OCI-M1 (cell line): ENCODE measurements around the gene ITGA7.
A peak's percentile ranks its signal among the peaks of the same experiment; 100 is the strongest.

Experiments
- DNase-seq: peaks from one replicate; lab custom pipeline; 2025; lab: John Stamatoyannopoulos, UW

The ITGA7 gene

GRCh38 chr12:55718624-55719275 is 11.0 kb upstream of the ITGA7 start:
- no peak for DNase-seq

- DNase-seq: no peak
These were observed 10.3 kb upstream of the ITGA7 start for GRCh38 chr12:55718015-55718414.

- DNase-seq: no peak
These were observed 9.6 kb upstream of the ITGA7 start for GRCh38 chr12:55717011-55718007.

DNA sequence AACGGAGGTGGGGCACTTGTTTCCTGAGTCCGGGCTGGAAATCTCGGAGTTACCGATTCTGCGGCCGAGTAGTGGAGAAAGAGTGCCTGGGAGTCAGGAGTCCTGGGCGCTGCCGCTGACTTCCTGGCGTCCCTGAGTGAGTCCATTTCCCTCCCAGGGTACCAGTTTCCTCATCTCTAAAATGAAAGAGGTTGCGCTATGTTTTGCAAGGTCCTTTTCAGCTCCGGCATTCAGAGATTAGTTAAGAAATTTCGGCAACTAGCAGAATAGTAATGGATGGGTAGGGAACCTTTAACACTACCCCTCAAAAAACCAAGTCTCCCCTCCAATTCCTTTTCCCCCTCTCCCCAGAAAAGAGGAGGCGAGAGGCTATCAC is 8.9 kb upstream of the ITGA7 start:
- DNase-seq: no peak

DNA sequence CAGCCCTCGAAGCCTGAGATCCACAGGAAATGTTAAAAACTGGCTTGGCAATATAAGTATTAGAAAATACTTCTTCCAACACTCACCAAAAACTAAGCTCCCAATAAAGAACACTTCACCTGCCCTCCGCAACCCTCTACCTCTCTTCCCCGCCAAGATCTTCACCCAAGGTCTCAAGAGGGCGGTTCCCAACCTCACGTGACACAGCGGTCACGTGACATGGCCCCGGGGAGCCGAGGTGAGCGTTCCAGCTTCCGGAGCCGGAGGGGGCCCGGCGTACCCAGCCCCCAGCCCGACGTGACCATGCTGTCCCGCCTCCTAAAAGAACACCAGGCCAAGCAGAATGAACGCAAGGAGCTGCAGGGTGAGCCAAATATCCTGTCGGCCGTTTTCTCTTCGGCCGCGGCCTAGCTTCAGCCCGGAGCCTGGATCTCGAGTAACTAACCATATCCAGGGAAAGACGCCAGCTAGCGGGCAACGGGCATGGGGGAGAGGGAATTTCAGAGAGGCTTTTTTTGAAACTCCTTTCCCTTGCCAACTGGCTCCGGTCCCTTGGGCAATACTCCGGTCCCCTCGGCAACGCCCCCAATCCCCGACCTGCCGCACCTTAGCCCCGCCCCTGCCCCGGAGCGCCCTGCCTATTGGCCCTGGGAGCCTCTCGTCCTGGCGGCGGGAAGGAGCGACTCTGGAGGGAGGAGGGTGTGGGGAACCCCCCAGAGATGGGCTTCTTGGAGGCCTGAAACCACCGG is 8.3 kb upstream of the ITGA7 start, which contains the start of gene BLOC1S1:
BLOC1S1 (plus strand) TSS at position 214 of the 749 bp plus-strand sequence; CDS start at position 220, 6 bp downstream.
- peak; percentile 95 for DNase-seq

GRCh38 chr12:55715169-55715764 is 7.6 kb upstream of the ITGA7 start:
- no peak for DNase-seq

- no peak for DNase-seq
These were observed 6.0 kb upstream of the ITGA7 start for GRCh38 chr12:55713721-55714120.

DNA sequence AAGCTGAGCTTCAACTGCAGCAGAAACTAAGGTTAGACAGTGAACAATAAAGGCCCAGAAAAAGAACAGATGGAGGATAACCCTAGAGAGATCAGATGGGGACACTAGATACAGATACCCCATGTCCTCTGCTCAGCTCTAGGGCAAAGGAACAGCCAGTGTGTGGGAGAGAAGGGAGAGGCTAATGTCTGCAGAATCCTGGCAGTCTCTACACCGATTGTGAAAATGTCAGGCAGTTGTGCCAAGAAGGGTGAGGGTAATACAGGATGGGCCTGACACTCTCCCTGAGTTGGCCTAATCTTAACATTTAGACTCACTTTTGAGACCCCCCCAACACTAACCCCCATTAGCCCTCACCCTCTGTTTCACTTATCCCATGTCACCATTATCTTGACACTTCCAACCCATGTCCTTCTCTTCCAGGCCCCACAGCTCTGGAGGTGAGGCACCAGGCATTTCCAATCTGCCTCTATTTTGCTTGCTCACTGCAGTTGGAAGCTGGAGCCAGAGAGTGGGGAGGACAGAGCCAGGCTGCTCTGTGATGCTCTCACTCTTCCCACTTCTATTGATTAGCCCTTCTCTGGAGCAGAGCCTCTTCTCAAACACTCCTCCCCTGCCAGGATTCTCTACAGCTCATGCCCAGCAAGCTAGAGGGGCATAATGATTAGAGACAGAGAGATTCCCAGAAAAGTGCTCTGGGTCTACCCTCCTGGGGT is 5.2 kb upstream of the ITGA7 start:
- DNase-seq: no peak

GRCh38 chr12:55711786-55712553 is 4.3 kb upstream of the ITGA7 start:
- no peak for DNase-seq

DNA sequence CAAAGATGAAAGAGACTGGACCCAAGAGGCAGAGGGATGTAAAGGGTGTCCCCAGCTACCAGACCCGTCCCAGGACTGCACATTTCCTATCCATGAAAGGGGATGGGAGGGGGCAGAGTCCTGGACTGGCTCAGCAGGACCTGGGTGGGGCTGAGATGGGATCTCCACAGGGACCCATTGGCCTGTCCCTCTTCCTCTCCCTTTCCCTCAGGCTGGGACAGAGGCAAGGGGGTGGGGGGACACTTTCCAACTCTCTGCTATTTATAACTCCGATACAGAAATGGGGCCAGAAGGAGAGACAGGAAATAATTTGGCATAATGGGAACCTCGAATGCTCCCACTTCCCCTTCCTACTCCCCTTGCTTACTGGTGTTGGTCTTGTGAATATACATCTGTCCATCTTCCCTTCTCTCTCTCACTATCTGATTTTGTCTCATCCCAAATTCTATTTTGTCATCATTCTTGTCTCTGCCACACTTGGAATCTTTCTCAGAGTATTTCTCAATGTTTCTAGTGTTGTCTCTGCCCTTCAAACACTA is 1.1 kb upstream of the ITGA7 start:
- no peak for DNase-seq

DNA sequence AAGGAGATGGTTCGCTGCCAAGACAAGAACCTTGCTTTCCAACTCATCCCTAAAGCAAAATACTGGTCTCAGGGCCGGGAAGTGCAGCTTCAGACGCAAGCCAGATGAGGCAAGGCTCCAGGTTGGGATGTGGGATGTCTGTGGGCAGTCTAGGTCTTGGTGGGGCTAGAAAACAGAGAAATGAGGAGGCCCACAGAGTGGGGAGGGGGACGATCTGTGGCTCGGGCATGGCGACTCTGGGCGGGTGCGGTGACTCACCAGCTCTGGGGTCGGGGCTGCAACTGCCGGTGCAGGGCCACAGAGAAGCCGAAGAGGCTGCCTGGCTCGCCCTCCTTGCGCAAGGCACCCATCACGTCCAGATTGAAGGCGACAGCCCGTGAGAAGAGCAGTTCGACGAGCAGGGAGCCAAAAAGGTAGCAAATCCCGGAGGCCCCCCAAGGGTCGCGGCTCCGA is 459 bp downstream of the ITGA7 start:
- DNase-seq: no peak

- DNase-seq: no peak
These were observed 1.0 kb downstream of the ITGA7 start for GRCh38 chr12:55706568-55707218.

- peak; percentile 41 for DNase-seq
These were observed 1.8 kb downstream of the ITGA7 start for GRCh38 chr12:55705782-55706402.

- DNase-seq: no peak
These were observed 2.6 kb downstream of the ITGA7 start for GRCh38 chr12:55704824-55705718.

- DNase-seq: no peak
These were observed 3.6 kb downstream of the ITGA7 start for GRCh38 chr12:55703901-55704761.

DNA sequence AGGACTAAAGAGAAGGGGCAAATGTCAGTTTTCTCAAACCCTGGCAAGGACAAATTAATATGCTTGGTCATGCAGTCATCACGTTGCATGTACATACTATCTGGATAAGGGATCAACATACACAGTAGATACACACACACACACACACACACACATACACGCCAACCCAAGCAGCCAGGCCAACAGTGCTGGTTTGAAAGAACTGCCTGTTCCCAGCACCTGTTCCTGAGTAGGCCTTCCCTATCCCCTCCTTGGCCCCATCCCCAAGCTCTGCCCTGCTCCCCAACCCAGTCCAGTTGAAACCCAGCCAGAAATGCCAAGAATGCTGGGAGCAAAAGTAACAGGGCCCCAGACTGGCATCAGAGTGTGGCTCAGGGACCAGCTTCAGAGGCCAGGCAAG is 4.4 kb downstream of the ITGA7 start:
- no peak for DNase-seq

DNA sequence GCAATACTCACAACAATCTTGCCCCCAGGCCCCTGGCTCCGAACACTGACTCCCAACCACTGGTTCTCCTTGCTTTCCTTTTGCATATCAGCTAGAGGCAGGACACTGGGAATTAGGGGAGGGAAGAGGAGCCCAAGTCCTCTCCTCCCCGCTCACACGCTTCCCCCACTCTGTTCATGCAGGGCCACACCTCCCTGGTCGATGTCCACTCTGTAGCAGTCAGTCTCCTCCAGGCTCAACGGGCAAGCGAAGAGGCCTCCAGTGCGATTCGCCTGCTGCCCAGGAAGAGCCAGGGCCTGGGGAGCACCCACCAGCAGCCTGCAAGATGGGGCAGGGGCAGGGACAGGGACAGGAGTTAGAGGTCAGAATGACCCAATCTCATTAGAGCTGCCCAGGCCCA is 4.8 kb downstream of the ITGA7 start:
- no peak for DNase-seq
